ENCODE data around the gene MGAT4A.

The MGAT4A gene

DNA sequence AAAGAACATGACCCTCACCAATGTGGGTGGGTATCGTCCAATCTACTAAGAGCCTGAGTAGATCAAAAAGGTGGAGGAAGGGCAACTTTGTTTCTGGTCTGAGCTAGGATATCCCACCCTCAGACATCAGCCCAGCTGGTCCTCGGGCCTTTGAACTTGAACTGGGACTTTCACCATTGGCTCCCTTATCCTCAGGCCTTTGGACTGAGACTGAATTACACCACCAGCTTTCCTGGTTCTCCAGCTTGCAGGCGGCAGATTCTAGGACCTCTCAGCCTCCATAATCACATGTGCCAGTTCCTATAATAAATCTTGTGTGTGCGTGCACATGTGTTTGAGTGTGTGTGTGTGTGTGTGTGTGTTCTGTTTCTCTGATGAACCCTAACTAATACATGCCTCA lies 10.6 kb downstream of the MGAT4A start:
- Histone ChIP-seq H3K27me3 (no peaks in the 10 kb centered on the region), H3K36me3 (peaks cover 14 to 99% (median 61%) of the 10 kb centered on the region in 11 experiments; a peak in 20 of 22 replicates), H4K20me1 (peaks cover 0 to 100% (median 4%) of the 10 kb centered on the region in 11 experiments; a peak in 10 of 22 replicates), H3K4me3 (no peak overlapping the region), H3K27ac (no peak overlapping the region), H3K4me2 (no peak overlapping the region), H3K4me1 (peaks cover 0 to 12% (median 0%) of the 10 kb centered on the region in 10 experiments; a peak in 3 of 20 replicates), H3K9ac (no peak overlapping the region), H3K9me3 (replicated peaks in 1 of 11) (peaks cover 19 to 43% (median 30%) of the 10 kb centered on the region in 11 experiments; a peak in 21 of 22 replicates)
- no peak for TF ChIP-seq Cebpa-rat (IDR thresholded peaks at IDR 0.05)

DNA sequence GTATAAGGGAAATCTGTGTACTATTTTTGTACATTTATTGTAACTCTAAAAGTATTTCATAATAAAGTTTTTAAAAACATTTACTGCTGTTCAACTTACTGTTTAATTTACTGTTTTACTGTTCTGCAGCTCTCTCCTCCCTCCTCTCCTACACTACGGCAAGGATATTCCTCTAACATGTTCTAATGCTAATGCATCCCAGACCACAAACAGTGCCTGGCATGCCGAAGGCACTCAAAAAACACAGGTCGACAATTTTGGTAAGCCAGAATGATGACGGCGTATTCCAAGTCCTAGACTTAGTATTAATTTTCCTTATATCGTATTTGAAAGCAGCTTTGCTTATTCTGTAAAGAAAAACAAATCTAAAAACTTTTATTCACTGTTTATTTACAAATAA lies 13.3 kb downstream of the MGAT4A start:
- H3K27me3 ChIP-seq = no peaks in the 10 kb centered on the region
- H3K9me3 ChIP-seq (replicated peaks in 1 of 11) = peaks cover 19 to 33% (median 28%) of the 10 kb centered on the region in 11 experiments; a peak in 21 of 22 replicates
- no peak overlapping the region for H3K27ac ChIP-seq
- peaks cover 0 to 100% (median 4%) of the 10 kb centered on the region in 11 experiments; a peak in 10 of 22 replicates for H4K20me1 ChIP-seq
- H3K4me2 ChIP-seq = no peak overlapping the region
- no peak overlapping the region for H3K9ac ChIP-seq
- no peak overlapping the region for H3K4me3 ChIP-seq
- H3K36me3 ChIP-seq = peaks cover 14 to 96% (median 36%) of the 10 kb centered on the region in 11 experiments; a peak in 20 of 22 replicates
- no peak for TF ChIP-seq Cebpa-rat (IDR thresholded peaks at IDR 0.05)
- peaks cover 0 to 24% (median 8%) of the 10 kb centered on the region in 10 experiments; a peak in 11 of 20 replicates for H3K4me1 ChIP-seq

DNA sequence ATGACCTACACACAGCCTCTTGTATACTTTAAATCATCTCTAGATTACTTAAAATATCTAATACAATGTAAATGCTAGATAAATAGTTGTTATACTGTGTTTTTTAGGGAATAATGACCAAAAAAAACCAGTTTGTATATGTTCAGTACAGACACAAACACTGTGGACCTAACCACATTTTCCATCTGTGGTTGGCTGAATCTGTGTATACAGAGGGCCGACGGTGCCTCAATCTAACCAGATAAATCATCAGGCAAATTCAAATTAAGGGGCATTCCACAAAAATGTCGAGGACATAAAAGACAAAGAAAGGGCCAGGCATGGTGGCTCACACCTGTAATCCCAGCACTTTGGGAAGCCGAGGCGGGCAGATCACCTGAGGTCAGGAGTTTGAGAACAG lies 14.1 kb downstream of the MGAT4A start:
- Histone ChIP-seq H3K9ac (no peak overlapping the region), H4K20me1 (peaks cover 0 to 100% (median 4%) of the 10 kb centered on the region in 11 experiments; a peak in 10 of 22 replicates), H3K36me3 (peaks cover 14 to 96% (median 28%) of the 10 kb centered on the region in 11 experiments; a peak in 20 of 22 replicates), H3K4me2 (no peak overlapping the region), H3K9me3 (replicated peaks in 1 of 11) (peaks cover 17 to 26% (median 19%) of the 10 kb centered on the region in 11 experiments; a peak in 21 of 22 replicates), H3K4me1 (peaks cover 0 to 33% (median 9%) of the 10 kb centered on the region in 10 experiments; a peak in 11 of 20 replicates), H3K4me3 (no peak overlapping the region), H3K27me3 (no peaks in the 10 kb centered on the region), H3K27ac (no peak overlapping the region)
- no peak for TF ChIP-seq Cebpa-rat (IDR thresholded peaks at IDR 0.05)

DNA sequence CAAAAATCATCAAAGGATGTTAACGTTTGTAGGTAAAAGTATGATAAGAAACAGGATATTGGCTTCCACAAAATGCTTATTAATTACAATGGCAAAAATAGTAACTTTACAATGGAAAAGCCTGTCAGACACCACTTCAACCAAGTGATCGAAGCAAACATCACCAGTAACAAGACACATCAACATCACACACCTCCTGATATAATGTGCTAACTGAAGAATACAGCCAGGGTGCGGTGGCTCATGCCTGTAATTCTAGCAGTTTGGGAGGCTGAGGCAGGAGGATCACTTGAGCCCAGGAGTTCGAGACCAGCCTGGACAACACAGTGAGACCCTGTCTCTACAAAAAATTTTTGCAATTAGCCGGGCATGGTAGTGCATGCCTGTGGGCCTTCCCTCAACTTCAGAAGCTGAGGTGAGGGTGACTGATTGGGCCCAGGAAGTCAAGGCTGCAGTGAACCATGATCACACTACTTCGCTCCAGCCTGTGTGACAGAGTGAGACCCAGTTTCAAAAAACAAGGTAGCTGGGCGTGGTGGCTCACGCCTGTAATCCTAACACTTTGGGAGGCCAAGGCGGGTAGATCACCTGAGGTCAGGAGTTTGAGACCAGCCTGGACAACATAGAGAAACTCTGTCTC lies 15.0 kb downstream of the MGAT4A start:
- Histone ChIP-seq H3K27me3 (no peaks in the 10 kb centered on the region), H3K27ac (no peak overlapping the region), H3K36me3 (peaks cover 10 to 89% (median 19%) of the 10 kb centered on the region in 11 experiments; a peak in 20 of 22 replicates), H3K4me1 (peaks cover 3 to 41% (median 16%) of the 10 kb centered on the region in 10 experiments; a peak in 19 of 20 replicates), H4K20me1 (peaks cover 0 to 100% (median 4%) of the 10 kb centered on the region in 11 experiments; a peak in 10 of 22 replicates), H3K9ac (no peak overlapping the region), H3K4me3 (no peak overlapping the region), H3K4me2 (no peak overlapping the region), H3K9me3 (replicated peaks in 1 of 11) (peaks cover 9 to 18% (median 14%) of the 10 kb centered on the region in 11 experiments; a peak in 20 of 22 replicates)
- TF ChIP-seq Cebpa-rat (IDR thresholded peaks at IDR 0.05) = no peak

DNA sequence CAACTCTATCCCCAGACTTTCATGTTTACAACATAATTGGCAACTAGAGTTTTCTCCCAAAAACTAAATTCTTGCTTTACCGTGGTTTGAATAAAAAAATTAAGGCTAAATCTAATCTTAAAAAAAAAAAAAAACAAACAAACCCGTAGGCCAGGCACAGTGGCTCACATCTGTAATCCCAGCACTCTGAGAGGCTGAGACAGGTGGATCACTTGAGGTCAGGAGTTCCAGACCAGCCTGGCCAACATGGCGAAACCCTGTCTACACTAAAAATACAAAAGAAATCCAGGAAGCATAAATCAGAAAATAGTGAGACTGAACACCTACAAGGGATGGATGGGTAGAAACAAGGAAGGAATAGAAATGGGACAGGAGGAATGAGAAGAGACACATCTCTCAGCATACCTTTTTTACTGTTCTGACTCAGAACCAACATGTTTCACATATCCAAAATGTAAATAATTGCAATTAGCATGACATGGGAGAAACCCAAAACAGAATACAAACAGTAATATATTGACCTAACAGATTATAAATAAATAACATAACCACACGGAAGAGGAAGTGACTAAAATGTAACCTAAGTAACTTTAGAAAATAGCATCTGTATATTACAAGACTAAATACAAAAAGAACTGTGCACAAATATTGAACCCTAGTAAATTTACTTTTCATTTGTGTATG lies 17.5 kb downstream of the MGAT4A start:
- Histone ChIP-seq H3K9me3 (replicated peaks in 1 of 11) (no peaks in the 10 kb centered on the region), H3K27ac (no peak overlapping the region), H3K27me3 (no peaks in the 10 kb centered on the region), H3K4me1 (peaks cover 17 to 66% (median 36%) of the 10 kb centered on the region in 10 experiments), H3K9ac (no peak overlapping the region), H3K4me2 (peak overlapping the region in 5 of 11 experiments; percentile 11 to 62 (median 39); a peak in 7 of 22 replicates), H3K4me3 (no peak overlapping the region), H4K20me1 (peaks cover 0 to 100% (median under 1%) of the 10 kb centered on the region in 11 experiments; a peak in 10 of 22 replicates), H3K36me3 (peaks cover 0 to 70% (median 0%) of the 10 kb centered on the region in 11 experiments; a peak in 9 of 22 replicates)
- TF ChIP-seq Cebpa-rat (IDR thresholded peaks at IDR 0.05) = no peak

DNA sequence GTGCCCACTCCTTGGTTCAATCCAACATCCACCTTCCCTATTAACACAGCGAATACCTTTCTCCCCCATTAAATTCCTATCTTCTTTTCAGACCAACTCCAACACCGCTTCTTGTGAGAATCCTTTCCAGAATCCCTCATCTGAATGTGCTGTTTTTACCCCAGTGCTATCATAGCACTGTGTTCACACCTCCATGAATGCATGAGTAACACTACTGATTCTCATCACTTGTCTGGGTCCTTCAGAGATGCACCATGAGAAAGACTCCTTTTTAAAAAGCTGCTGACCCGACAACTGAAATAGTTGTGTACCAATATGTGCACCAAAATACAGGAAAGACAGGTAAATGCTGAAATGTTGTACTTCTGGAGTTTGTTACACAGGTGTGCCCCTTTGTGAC lies 18.8 kb downstream of the MGAT4A start:
- Histone ChIP-seq H4K20me1 (peaks cover 0 to 100% (median 0%) of the 10 kb centered on the region in 11 experiments; a peak in 9 of 22 replicates), H3K27ac (no peak overlapping the region), H3K9ac (no peak overlapping the region), H3K36me3 (peaks cover 0 to 71% (median 0%) of the 10 kb centered on the region in 11 experiments; a peak in 8 of 22 replicates), H3K4me1 (peaks cover 17 to 72% (median 36%) of the 10 kb centered on the region in 10 experiments), H3K4me3 (no peak overlapping the region), H3K27me3 (no peaks in the 10 kb centered on the region), H3K9me3 (replicated peaks in 1 of 11) (no peaks in the 10 kb centered on the region), H3K4me2 (peak overlapping the region in 4 of 11 experiments; percentile 53 to 91 (median 79); a peak in 6 of 22 replicates)
- no peak for TF ChIP-seq Cebpa-rat (IDR thresholded peaks at IDR 0.05)

DNA sequence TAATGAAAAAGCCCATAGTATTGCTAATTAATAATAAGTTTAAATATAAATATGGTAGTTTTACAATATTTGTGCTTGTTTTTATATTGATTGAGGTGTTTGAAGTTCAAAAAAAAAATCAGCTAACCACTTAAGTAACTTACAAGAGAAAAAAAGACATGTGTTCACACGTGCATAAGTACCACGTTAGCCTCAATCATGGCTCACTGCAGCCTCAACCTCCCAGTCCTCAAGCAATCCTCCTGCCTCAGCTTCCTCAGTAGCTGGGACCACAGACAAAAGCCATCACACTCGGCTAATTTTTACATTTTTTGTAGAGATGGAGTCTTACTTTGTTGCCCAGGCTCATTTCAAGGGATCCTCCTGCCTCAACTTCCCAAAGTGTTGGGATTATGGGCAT lies 19.4 kb downstream of the MGAT4A start:
- no peak overlapping the region for H3K4me3 ChIP-seq
- peak overlapping the region in 8 of 11 experiments; percentile 10 to 91 (median 52); a peak in 13 of 22 replicates for H3K4me2 ChIP-seq
- no peak overlapping the region; a peak in 1 of 22 replicates for H3K9ac ChIP-seq
- H3K36me3 ChIP-seq = peaks cover 0 to 71% (median 0%) of the 10 kb centered on the region in 11 experiments; a peak in 8 of 22 replicates
- no peaks in the 10 kb centered on the region for H3K9me3 ChIP-seq (replicated peaks in 1 of 11)
- peaks cover 0 to 100% (median 0%) of the 10 kb centered on the region in 11 experiments; a peak in 9 of 22 replicates for H4K20me1 ChIP-seq
- H3K27me3 ChIP-seq = no peaks in the 10 kb centered on the region
- 0 out of 22 replicates have a peak overlapping the region, but pooled peaks of 1 of the 11 experiments have one; percentile 48 for H3K27ac ChIP-seq
- H3K4me1 ChIP-seq = peaks cover 17 to 72% (median 36%) of the 10 kb centered on the region in 10 experiments
- no peak for TF ChIP-seq Cebpa-rat (IDR thresholded peaks at IDR 0.05)

DNA sequence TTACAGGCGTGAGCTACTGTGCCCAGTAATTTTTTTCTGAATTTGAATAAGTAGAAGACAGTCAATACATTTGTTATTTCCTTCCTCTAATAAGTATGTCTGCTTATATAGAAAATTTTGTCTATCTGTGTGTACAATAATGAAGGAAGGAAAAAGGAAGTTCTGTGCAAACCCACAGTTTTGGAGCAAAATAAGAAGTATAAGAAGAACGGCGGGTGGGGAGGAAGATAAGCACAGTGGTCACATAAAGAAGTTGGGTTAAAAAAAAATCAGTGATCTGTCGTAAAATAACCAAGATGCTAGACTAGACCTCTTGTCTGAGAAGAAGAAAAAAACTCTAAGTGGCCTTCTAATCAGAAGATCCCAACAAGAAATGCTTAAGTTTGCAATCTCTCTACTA lies 20.2 kb downstream of the MGAT4A start:
- TF ChIP-seq Cebpa-rat (IDR thresholded peaks at IDR 0.05) = no peak
- H3K36me3 ChIP-seq = peaks cover 0 to 71% (median 0%) of the 10 kb centered on the region in 11 experiments; a peak in 6 of 22 replicates
- H3K27me3 ChIP-seq = no peaks in the 10 kb centered on the region

More for the DNA sequence above, 20.2 kb downstream of the MGAT4A start:
- Histone ChIP-seq H3K9ac (no peak overlapping the region; a peak in 1 of 22 replicates), H3K4me3 (peak overlapping the region in 1 of 10 experiments; percentile 12; a peak in 3 of 20 replicates), H3K27ac (peak overlapping the region in 2 of 11 experiments; percentile 34 to 48; a peak in 3 of 22 replicates), H3K4me1 (peaks cover 17 to 72% (median 36%) of the 10 kb centered on the region in 10 experiments), H3K9me3 (replicated peaks in 1 of 11) (no peaks in the 10 kb centered on the region), H4K20me1 (peaks cover 0 to 100% (median 0%) of the 10 kb centered on the region in 11 experiments; a peak in 9 of 22 replicates), H3K4me2 (peak overlapping the region; percentile 48 to 91 (median 56))
